Loucy (cell line): ENCODE measurements around the gene TACR1.

Source experiments
- H2AFZ ChIP-seq: fragments of 200-600 bp; sonication (generic); 2 replicates; pipeline ENCODE4 v1.6.0; 2016; ENCODE audit warnings: antibody characterized with exemption, mild to moderate bottlenecking, low read length, moderate library complexity
- H3F3A ChIP-seq: fragments of 200-600 bp; 2 replicates; pipeline ENCODE4 v1.6.0; 2016; ENCODE audit warnings: antibody characterized with exemption, low read depth, mild to moderate bottlenecking
- H3K27me3 ChIP-seq: fragments of 200-600 bp; sonication (generic); 2 replicates; pipeline ENCODE4 v1.6.1; 2014; ENCODE audit warnings: low read length, mild to moderate bottlenecking; ENCODE audit not compliant: insufficient read depth, poor library complexity, severe bottlenecking
- H3K36me3 ChIP-seq: fragments of 200-600 bp; sonication (generic); 2 replicates; pipeline ENCODE4 v1.6.1; 2016; ENCODE audit warnings: low read length; ENCODE audit not compliant: insufficient read depth
- H3K4me1 ChIP-seq: fragments of 200-600 bp; sonication (generic); 2 replicates; pipeline ENCODE4 v1.5.1; 2014; ENCODE audit warnings: low read length, mild to moderate bottlenecking; ENCODE audit not compliant: insufficient read depth, poor library complexity, severe bottlenecking
- H3K4me2 ChIP-seq: fragments of 200-600 bp; sonication (generic); 2 replicates; pipeline ENCODE4 v1.6.0; 2014; ENCODE audit warnings: antibody characterized with exemption, low read length, low read depth, mild to moderate bottlenecking; ENCODE audit not compliant: poor library complexity, severe bottlenecking
- H3K4me3 ChIP-seq: fragments of 200-600 bp; sonication (generic); 2 replicates; pipeline ENCODE4 v1.5.1; 2014; ENCODE audit warnings: low read length, mild to moderate bottlenecking, mixed read lengths; ENCODE audit not compliant: poor library complexity, severe bottlenecking
- H3K79me2 ChIP-seq: fragments of 200-600 bp; sonication (generic); 2 replicates; pipeline ENCODE4 v1.6.1; 2014; ENCODE audit warnings: low read length; ENCODE audit not compliant: insufficient read depth
- H3K9ac ChIP-seq: fragments of 200-600 bp; sonication (generic); 2 replicates; pipeline ENCODE4 v1.6.0; 2014; ENCODE audit warnings: mild to moderate bottlenecking, low read depth, low read length, moderate library complexity; ENCODE audit not compliant: poor library complexity, severe bottlenecking
- H3K9me2 ChIP-seq: fragments of 200-600 bp; sonication (generic); replicated peaks from 2 replicates; pipeline ENCODE4 v1.6.1; 2016; ENCODE audit warnings: low read depth, low read length, mixed read lengths
- H3K9me3 ChIP-seq: fragments of 200-600 bp; sonication (generic); 2 replicates; pipeline ENCODE4 v1.6.1; 2014; ENCODE audit warnings: mild to moderate bottlenecking, antibody characterized with exemption, low read length, low read depth; ENCODE audit not compliant: insufficient read depth
- H4K20me1 ChIP-seq: fragments of 200-600 bp; sonication (generic); 2 replicates; pipeline ENCODE4 v1.6.0; 2014; ENCODE audit warnings: antibody characterized with exemption, low read length, mild to moderate bottlenecking; ENCODE audit not compliant: insufficient read depth, poor library complexity, severe bottlenecking
- EZH2phosphoT487 ChIP-seq: fragments of 200-600 bp; IDR thresholded peaks from 2 replicates; pipeline ENCODE4 v1.6.1; 2018; ENCODE audit warnings: antibody characterized with exemption, mild to moderate bottlenecking, moderate library complexity, borderline replicate concordance
- TF ChIP-seq, protein P1 (sequence below): fragments of 200-600 bp; sonication (generic); conservative IDR thresholded peaks from 2 replicates; pipeline ENCODE4 v1.5.1; 2014; ENCODE audit warnings: mild to moderate bottlenecking, antibody characterized with exemption, low read length

TACR1 gene

DNA sequence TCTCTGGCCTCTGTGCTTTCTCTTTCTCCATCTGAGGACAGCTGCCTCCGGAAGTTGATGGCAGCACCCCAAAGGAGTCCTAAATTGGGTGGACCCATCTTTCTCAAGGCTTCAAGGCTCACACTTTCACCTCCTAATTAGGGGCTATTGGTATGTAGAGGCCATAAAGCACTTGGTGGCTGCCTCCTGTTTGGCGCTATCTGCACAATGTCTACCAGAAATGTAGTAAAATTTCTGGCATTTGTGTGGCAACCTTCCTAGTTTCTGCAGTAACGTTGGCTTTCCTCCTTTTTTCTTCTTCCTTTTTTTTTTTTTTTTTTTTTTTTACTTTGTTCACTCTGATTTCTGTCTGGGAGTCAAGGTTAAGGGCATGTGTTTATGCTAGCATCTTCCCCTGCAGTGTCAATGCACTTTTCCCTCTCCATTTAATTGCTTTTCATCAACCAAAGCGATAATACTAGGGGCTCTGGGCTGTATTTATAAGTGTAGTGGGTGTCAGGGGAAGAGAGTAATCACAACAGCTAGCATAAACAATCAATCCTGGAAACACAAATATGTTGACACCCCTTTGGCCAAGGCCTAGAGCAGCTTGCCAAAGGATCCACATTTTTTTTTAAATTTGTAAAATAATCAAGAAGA, 86.0 kb downstream of the TACR1 start:
- H3K27me3 ChIP-seq, result no peaks in the 10 kb centered on the region

DNA sequence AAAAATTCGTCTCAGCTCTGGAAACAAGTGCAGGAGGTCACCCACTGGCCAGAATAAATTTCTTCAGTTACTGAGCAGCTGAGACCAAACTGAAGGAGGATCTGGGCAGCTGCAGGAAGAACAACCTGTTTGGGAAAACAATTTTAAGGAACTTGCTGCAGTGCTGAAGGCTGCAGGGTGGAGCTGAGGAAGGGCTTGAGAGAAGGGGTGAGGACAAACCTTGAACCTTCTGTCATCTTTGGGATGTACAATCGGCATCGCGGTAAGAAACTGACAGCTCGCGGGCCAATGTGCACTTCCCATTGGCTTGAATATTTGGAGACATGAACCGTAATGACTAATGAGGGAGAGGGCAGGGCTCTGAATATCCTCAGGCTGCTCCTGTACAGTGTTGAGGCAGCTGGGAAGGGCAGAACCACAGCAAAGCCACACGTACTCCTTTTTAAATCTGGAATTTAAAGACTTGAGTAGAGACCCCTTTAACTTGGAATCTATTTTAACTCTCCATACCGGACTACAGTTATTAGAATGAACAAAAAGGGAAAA, 90.3 kb downstream of the TACR1 start:
- no peak overlapping the region for H3K9ac ChIP-seq

More for the DNA sequence above, 86.0 kb downstream of the TACR1 start:
- H3K4me2 ChIP-seq, result no peak overlapping the region
- no peaks in the 10 kb centered on the region for H3K9me2 ChIP-seq
- H3K36me3 ChIP-seq, result no peaks in the 10 kb centered on the region
- no peak overlapping the region for H3K4me3 ChIP-seq
- TF ChIP-seq EZH2phosphoT487, result no peak
- TF ChIP-seq, protein P1, sequence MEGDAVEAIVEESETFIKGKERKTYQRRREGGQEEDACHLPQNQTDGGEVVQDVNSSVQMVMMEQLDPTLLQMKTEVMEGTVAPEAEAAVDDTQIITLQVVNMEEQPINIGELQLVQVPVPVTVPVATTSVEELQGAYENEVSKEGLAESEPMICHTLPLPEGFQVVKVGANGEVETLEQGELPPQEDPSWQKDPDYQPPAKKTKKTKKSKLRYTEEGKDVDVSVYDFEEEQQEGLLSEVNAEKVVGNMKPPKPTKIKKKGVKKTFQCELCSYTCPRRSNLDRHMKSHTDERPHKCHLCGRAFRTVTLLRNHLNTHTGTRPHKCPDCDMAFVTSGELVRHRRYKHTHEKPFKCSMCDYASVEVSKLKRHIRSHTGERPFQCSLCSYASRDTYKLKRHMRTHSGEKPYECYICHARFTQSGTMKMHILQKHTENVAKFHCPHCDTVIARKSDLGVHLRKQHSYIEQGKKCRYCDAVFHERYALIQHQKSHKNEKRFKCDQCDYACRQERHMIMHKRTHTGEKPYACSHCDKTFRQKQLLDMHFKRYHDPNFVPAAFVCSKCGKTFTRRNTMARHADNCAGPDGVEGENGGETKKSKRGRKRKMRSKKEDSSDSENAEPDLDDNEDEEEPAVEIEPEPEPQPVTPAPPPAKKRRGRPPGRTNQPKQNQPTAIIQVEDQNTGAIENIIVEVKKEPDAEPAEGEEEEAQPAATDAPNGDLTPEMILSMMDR, result no peak
- H3K79me2 ChIP-seq, result no peaks in the 10 kb centered on the region
- no peak overlapping the region for H2AFZ ChIP-seq
- H4K20me1 ChIP-seq, result no peaks in the 10 kb centered on the region
- H3F3A ChIP-seq, result no peaks in the 10 kb centered on the region
- no peak overlapping the region for H3K9ac ChIP-seq
- no peaks in the 10 kb centered on the region for H3K9me3 ChIP-seq
- H3K4me1 ChIP-seq, result peaks cover 7% of the 10 kb centered on the region

DNA sequence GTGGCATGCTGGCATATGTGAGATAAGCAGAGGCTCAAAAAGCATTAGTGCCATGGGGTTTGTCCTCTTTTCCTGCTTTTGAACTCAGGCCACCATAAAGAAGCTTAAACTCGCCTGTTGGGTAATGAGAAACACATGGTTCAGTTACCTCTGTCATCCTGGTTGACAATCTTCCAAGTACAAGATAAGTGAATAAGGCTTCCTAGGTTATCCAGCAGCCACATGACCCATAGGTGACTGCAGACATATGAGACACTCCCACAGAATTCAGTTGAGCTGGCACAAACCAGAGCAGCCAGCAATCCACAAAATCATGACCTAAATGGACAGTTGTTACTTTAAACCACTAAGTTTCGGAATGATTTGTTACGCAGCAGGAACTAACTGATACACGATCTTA, 97.3 kb downstream of the TACR1 start:
- Histone ChIP-seq H3K79me2 (no peaks in the 10 kb centered on the region), H3F3A (no peaks in the 10 kb centered on the region), H3K4me1 (no peaks in the 10 kb centered on the region), H3K9me3 (no peaks in the 10 kb centered on the region), H3K9ac (no peak overlapping the region), H3K27me3 (no peaks in the 10 kb centered on the region), H3K36me3 (no peaks in the 10 kb centered on the region), H3K4me2 (no peak overlapping the region), H4K20me1 (no peaks in the 10 kb centered on the region), H3K4me3 (no peak overlapping the region), H3K9me2 (no peaks in the 10 kb centered on the region), H2AFZ (no peak overlapping the region)
- TF ChIP-seq, protein P1, result no peak
- no peak for TF ChIP-seq EZH2phosphoT487

More for the DNA sequence above, 90.3 kb downstream of the TACR1 start:
- H2AFZ ChIP-seq, result no peak overlapping the region
- no peaks in the 10 kb centered on the region for H3K9me3 ChIP-seq
- no peak overlapping the region for H3K4me2 ChIP-seq
- no peaks in the 10 kb centered on the region for H3K9me2 ChIP-seq
- no peak for TF ChIP-seq EZH2phosphoT487
- TF ChIP-seq, protein P1, result no peak
- no peaks in the 10 kb centered on the region for H4K20me1 ChIP-seq
- H3K4me1 ChIP-seq, result no peaks in the 10 kb centered on the region
- no peaks in the 10 kb centered on the region for H3K36me3 ChIP-seq
- H3K4me3 ChIP-seq, result no peak overlapping the region
- no peaks in the 10 kb centered on the region for H3F3A ChIP-seq
- H3K27me3 ChIP-seq, result no peaks in the 10 kb centered on the region
- no peaks in the 10 kb centered on the region for H3K79me2 ChIP-seq
